ENCODE results near the gene SEPTIN12.

- TF ChIP-seq REST (IDR thresholded peaks at IDR 0.05; ENCODE audit: insufficient read depth in 1 of 2, low read depth in 2 of 2, low read length in 2 of 2) (no peak), POLR2AphosphoS5 (IDR thresholded peaks at IDR 0.05; ENCODE audit: low read depth, low read length) (no peak), SIN3A (IDR thresholded peaks at IDR 0.05; ENCODE audit: borderline replicate concordance, insufficient read depth, low read length) (no peak), TAF1 (IDR thresholded peaks at IDR 0.05; ENCODE audit: borderline replicate concordance, insufficient read depth, low read length) (no peak), FOXP2 (optimal IDR thresholded peaks at IDR 0.05; ENCODE audit: borderline replicate concordance, extremely low read depth, extremely low read length, insufficient read depth) (no peak)
Observed at GRCh38 chr16:4772351-4772750, 15.8 kb downstream of the SEPTIN12 start.
